Amniotic epithelial cell (primary cell): ENCODE measurements around the gene VCY.
"Not testable (repeated sequence)": the region's sequence is repeated elsewhere in the genome, so short reads cannot be mapped to it uniquely, and the experiment has no call there.

Experiments
- DNase-seq: peaks from one replicate; pipeline ENCODE4 v3.0.0-alpha.2; 2010; ENCODE audit warnings: low read depth

Gene VCY

GRCh38 chrY:13986373-13986772 lies at the start of gene VCY:
Gene VCY (minus strand): TSS chrY:13986473. CDS start chrY:13986440, 33 bp downstream.
- DNase-seq = not testable (repeated sequence)

DNA sequence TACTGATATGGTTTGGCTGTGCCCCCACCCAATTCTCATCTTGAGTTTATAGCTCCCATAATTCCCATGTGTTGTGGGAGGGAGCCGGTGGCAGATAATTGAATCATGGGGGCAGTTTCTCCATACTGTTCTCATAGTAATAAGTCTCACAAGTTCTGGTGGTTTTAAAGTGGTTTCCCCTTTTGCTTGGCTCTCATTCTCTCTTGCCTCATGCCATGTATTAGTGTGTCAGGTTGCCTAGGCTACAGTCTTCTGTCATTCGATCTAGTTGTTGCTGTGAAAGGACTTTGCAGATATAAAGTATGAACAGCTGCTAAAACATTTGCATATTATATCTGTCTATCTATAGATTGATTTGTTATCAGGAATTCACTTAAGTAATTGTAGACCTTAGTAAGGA lies 44.1 kb upstream of the VCY start:
- DNase-seq = not testable (repeated sequence)

- DNase-seq = not testable (repeated sequence)
These were observed 25.6 kb upstream of the VCY start for GRCh38 chrY:14011916-14012315.

DNA sequence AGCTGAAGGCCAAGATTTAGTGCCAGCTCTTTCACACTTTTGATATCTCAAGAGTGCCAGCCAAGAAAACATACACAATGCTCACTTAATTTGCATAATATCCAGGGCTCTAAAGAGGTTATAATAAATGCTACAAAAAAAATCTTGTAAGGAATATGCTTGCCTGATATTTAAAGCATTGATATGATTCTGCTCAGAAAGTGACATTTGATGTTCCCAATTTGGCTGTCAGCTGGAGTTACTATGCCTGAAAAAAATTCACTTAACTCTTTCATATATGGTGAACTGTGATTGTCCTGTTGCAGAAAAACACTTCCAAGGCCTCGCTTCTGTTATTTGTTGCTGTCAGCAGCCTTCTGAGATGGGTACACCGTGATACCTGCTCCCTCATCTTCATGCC lies 43.9 kb downstream of the VCY start:
- not testable (repeated sequence) for DNase-seq
